SJCRH30 (cell line): ENCODE results near the gene OTOGL. TPM values are rescaled to one million over a fixed set of nuclear protein-coding genes. Genes with fewer than 3 reads are reported as not detected.
"Not testable (repeated sequence)": the region's sequence is repeated elsewhere in the genome, so short reads cannot be mapped to it uniquely, and the experiment has no call there.

ENCODE experiments used
- DNase-seq, 2 experiments: peaks; one replicate each; pipeline ENCODE4 v3.0.0-alpha.2; 2015 to 2020
- H3K27ac ChIP-seq: fragments of 250-450 bp; sonication (Bioruptor Pico); 2 replicates; pipeline ENCODE4 v1.5.1; 2020; ENCODE audit warnings: mild to moderate bottlenecking, moderate library complexity
- H3K27me3 ChIP-seq: fragments of 250-450 bp; sonication (Bioruptor Pico); 2 replicates; pipeline ENCODE4 v1.5.1; 2020; ENCODE audit warnings: mild to moderate bottlenecking, moderate library complexity
- H3K36me3 ChIP-seq: fragments of 250-450 bp; sonication (Bioruptor Pico); 2 replicates; pipeline ENCODE4 v1.5.1; 2020; ENCODE audit warnings: mild to moderate bottlenecking, moderate library complexity
- H3K4me1 ChIP-seq: fragments of 250-450 bp; sonication (Bioruptor Pico); 2 replicates; pipeline ENCODE4 v1.5.1; 2020; ENCODE audit warnings: mild to moderate bottlenecking, moderate library complexity
- H3K4me3 ChIP-seq: fragments of 250-450 bp; sonication (Bioruptor Pico); 2 replicates; pipeline ENCODE4 v1.5.1; 2020; ENCODE audit warnings: mild to moderate bottlenecking, moderate library complexity
- H3K9me3 ChIP-seq: fragments of 250-450 bp; sonication (Bioruptor Pico); replicated peaks from 2 replicates; pipeline ENCODE4 v1.5.1; 2020; ENCODE audit warnings: mild to moderate bottlenecking, moderate library complexity
- total RNA-seq: library from RNA; depleted of rRNA; stranded (reverse); fragments of >200 nt; shearing (Covaris generic); gene quantifications from 2 replicates; pipeline ENCODE4 v1.2.3, GENCODE V29; 2014

Gene OTOGL
- total RNA-seq, 1 experiment from 2014 or later = 0.10 TPM

GRCh38 chr12:80212938-80213645 lies 113.8 kb downstream of the OTOGL start:
- Histone ChIP-seq H3K9me3 (no peaks in the 10 kb centered on the region), H3K36me3 (no peaks in the 10 kb centered on the region), H3K4me3 (no peak overlapping the region), H3K27ac (no peak overlapping the region), H3K27me3 (no peaks in the 10 kb centered on the region), H3K4me1 (no peaks in the 10 kb centered on the region)
- DNase-seq = no peak

- no peak for DNase-seq
- no peaks in the 10 kb centered on the region for H3K9me3 ChIP-seq
- H3K4me3 ChIP-seq = no peak overlapping the region
- no peak overlapping the region for H3K27ac ChIP-seq
- H3K4me1 ChIP-seq = no peaks in the 10 kb centered on the region
- H3K27me3 ChIP-seq = no peaks in the 10 kb centered on the region
- H3K36me3 ChIP-seq = no peaks in the 10 kb centered on the region
Measured at GRCh38 chr12:80213871-80214270, 114.5 kb downstream of the OTOGL start.

GRCh38 chr12:80217011-80217535 lies 117.7 kb downstream of the OTOGL start:
- Histone ChIP-seq H3K9me3 (no peaks in the 10 kb centered on the region), H3K36me3 (no peaks in the 10 kb centered on the region), H3K27ac (no peak overlapping the region), H3K4me3 (no peak overlapping the region), H3K4me1 (no peaks in the 10 kb centered on the region), H3K27me3 (no peaks in the 10 kb centered on the region)
- no peak for DNase-seq

GRCh38 chr12:80218925-80219324 lies 119.6 kb downstream of the OTOGL start:
- H3K27me3 ChIP-seq, H3K9me3 ChIP-seq, H3K4me1 ChIP-seq, H3K36me3 ChIP-seq, H3K27ac ChIP-seq, DNase-seq, H3K4me3 ChIP-seq: not testable (repeated sequence)

- Histone ChIP-seq H3K4me3 (no peak overlapping the region), H3K9me3 (no peaks in the 10 kb centered on the region), H3K27ac (no peak overlapping the region), H3K36me3 (no peaks in the 10 kb centered on the region), H3K4me1 (no peaks in the 10 kb centered on the region), H3K27me3 (no peaks in the 10 kb centered on the region)
- DNase-seq = no peak
Measured at GRCh38 chr12:80219345-80219744, 120.0 kb downstream of the OTOGL start.

- Histone ChIP-seq H3K4me3 (no peak overlapping the region), H3K27me3 (no peaks in the 10 kb centered on the region), H3K36me3 (no peaks in the 10 kb centered on the region), H3K27ac (no peak overlapping the region), H3K4me1 (no peaks in the 10 kb centered on the region), H3K9me3 (no peaks in the 10 kb centered on the region)
- no peak for DNase-seq
Measured at GRCh38 chr12:80222261-80222660, 122.9 kb downstream of the OTOGL start.

- Histone ChIP-seq H3K4me3 (no peak overlapping the region), H3K36me3 (no peaks in the 10 kb centered on the region), H3K4me1 (peaks cover 6% of the 10 kb centered on the region), H3K9me3 (no peaks in the 10 kb centered on the region; the same call in 1 of the 2 replicates), H3K27ac (no peak overlapping the region), H3K27me3 (no peaks in the 10 kb centered on the region)
- DNase-seq = no peak
Measured at GRCh38 chr12:80226576-80226975, 127.2 kb downstream of the OTOGL start.

- not testable (repeated sequence) for H3K27ac ChIP-seq, H3K27me3 ChIP-seq, H3K36me3 ChIP-seq
Measured at GRCh38 chr12:80227904-80228303, 128.6 kb downstream of the OTOGL start.

GRCh38 chr12:80230068-80230467 lies 130.7 kb downstream of the OTOGL start:
- peak; percentile 73 to 86 for DNase-seq
- no peaks in the 10 kb centered on the region; the same call in 1 of the 2 replicates for H3K9me3 ChIP-seq
- H3K27ac ChIP-seq = no peak overlapping the region
- no peak overlapping the region for H3K4me3 ChIP-seq
- H3K27me3 ChIP-seq = no peaks in the 10 kb centered on the region
- peaks cover 6% of the 10 kb centered on the region for H3K4me1 ChIP-seq
- no peaks in the 10 kb centered on the region for H3K36me3 ChIP-seq

More at GRCh38 chr12:80227904-80228303, 128.6 kb downstream of the OTOGL start:
- H3K4me3 ChIP-seq, H3K4me1 ChIP-seq, DNase-seq, H3K9me3 ChIP-seq: not testable (repeated sequence)

GRCh38 chr12:80232837-80233236 lies 133.5 kb downstream of the OTOGL start:
- Histone ChIP-seq H3K27me3 (no peaks in the 10 kb centered on the region), H3K27ac (no peak overlapping the region), H3K4me3 (no peak overlapping the region), H3K36me3 (no peaks in the 10 kb centered on the region), H3K4me1 (peaks cover 6% of the 10 kb centered on the region), H3K9me3 (no peaks in the 10 kb centered on the region)
- no peak for DNase-seq

- Histone ChIP-seq H3K4me3 (no peak overlapping the region), H3K9me3 (no peaks in the 10 kb centered on the region), H3K27ac (no peak overlapping the region), H3K36me3 (no peaks in the 10 kb centered on the region), H3K4me1 (peaks cover 6% of the 10 kb centered on the region), H3K27me3 (no peaks in the 10 kb centered on the region)
- no peak for DNase-seq
Measured at GRCh38 chr12:80233926-80234325, 134.6 kb downstream of the OTOGL start.

- Histone ChIP-seq H3K36me3 (no peaks in the 10 kb centered on the region), H3K4me3 (no peak overlapping the region), H3K4me1 (peaks cover 6% of the 10 kb centered on the region), H3K27ac (no peak overlapping the region), H3K9me3 (no peaks in the 10 kb centered on the region), H3K27me3 (no peaks in the 10 kb centered on the region)
- no peak for DNase-seq
Measured at GRCh38 chr12:80234667-80235066, 135.3 kb downstream of the OTOGL start.

GRCh38 chr12:80235944-80236343 lies 136.6 kb downstream of the OTOGL start:
- H3K4me1 ChIP-seq = peaks cover under 1% of the 10 kb centered on the region; the same call in 1 of the 2 replicates
- H3K27me3 ChIP-seq = no peaks in the 10 kb centered on the region
- no peak overlapping the region for H3K4me3 ChIP-seq
- H3K36me3 ChIP-seq = no peaks in the 10 kb centered on the region
- H3K27ac ChIP-seq = no peak overlapping the region
- no peak for DNase-seq
- H3K9me3 ChIP-seq = no peaks in the 10 kb centered on the region

- H3K36me3 ChIP-seq = no peaks in the 10 kb centered on the region
- H3K27ac ChIP-seq = no peak overlapping the region
- no peaks in the 10 kb centered on the region for H3K4me1 ChIP-seq
- H3K27me3 ChIP-seq = no peaks in the 10 kb centered on the region
- DNase-seq = no peak
- H3K9me3 ChIP-seq = no peaks in the 10 kb centered on the region
- H3K4me3 ChIP-seq = no peak overlapping the region
Measured at GRCh38 chr12:80239867-80240266, 140.5 kb downstream of the OTOGL start.

- no peaks in the 10 kb centered on the region for H3K9me3 ChIP-seq
- H3K36me3 ChIP-seq = no peaks in the 10 kb centered on the region
- no peak for DNase-seq
- no peaks in the 10 kb centered on the region for H3K4me1 ChIP-seq
- H3K4me3 ChIP-seq = no peak overlapping the region
- H3K27ac ChIP-seq = no peak overlapping the region
- H3K27me3 ChIP-seq = no peaks in the 10 kb centered on the region
Measured at GRCh38 chr12:80241576-80242273, 142.4 kb downstream of the OTOGL start.
